NOMO-1 (cell line): ENCODE measurements around the gene ANKFN1.

Experiments
- DNase-seq, 2 experiments: peaks; one replicate each; lab custom pipeline; 2025; ENCODE audit not compliant: unreplicated experiment in 2 of 2; lab: John Stamatoyannopoulos, UW

ANKFN1 gene, protein sequence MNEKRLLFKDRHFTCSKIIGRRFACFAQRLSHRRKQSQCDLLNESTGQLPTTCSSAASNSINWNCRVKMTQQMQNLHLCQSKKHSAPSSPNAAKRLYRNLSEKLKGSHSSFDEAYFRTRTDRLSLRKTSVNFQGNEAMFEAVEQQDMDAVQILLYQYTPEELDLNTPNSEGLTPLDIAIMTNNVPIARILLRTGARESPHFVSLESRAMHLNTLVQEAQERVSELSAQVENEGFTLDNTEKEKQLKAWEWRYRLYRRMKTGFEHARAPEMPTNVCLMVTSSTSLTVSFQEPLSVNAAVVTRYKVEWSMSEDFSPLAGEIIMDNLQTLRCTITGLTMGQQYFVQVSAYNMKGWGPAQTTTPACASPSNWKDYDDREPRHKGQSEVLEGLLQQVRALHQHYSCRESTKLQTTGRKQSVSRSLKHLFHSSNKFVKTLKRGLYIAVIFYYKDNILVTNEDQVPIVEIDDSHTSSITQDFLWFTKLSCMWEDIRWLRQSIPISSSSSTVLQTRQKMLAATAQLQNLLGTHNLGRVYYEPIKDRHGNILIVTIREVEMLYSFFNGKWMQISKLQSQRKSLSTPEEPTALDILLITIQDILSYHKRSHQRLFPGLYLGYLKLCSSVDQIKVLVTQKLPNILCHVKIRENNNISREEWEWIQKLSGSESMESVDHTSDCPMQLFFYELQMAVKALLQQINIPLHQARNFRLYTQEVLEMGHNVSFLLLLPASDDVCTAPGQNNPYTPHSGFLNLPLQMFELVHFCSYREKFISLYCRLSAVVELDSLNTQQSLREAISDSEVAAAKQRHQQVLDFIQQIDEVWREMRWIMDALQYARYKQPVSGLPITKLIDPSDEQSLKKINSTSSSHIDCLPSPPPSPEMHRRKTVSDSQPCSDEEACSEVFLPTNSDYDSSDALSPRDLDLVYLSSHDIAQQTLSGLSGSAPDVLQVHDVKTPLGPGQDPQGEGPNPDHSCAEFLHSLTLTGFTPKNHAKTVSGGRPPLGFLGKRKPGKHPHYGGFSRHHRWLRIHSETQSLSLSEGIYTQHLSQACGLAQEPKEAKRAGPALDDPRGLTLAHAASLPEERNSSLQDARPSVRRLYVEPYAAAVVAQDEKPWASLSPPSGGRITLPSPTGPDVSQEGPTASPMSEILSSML

DNA sequence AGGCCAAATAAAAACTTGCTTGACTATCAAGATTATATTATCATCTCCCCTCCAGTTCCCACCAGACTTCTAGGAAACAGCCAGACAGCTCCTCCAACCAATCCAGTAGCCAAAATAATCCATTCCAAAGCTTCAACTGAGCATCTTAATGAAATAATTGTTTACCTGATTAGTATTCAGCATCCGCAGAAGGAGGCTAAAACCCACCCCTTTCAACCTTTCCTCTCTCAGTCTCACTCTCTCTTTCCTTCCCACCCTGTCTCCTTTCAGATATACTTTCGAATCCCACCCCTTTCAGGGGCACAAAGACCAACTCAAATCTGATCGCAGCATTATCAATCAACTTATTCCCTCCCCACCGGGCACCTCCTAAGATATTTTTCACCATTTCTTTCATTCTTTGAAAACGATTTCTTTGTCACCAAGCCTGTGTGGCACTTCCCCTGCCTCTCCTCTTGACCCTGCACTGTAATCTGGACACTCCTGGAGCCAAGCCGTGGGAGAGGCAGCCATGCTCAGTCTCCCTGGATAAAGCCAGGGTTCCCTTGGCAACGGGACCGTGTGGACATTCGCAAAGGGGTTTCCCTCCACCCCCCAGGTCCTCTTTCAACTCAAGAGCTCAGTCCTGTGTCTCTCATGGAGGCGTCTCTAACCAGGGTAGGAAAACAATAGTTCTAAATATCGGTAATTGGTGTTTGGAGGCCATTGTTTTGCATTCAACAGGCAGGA, at the start of gene ANKFN1:
ANKFN1 (plus strand) TSS at position 602 of the 729 bp plus-strand sequence. CDS start 59,193 bp downstream, outside the sequence.
- DNase-seq, result no peak

GRCh38 chr17:56108811-56109284, 44.4 kb upstream of the ANKFN1 start:
- no peak for DNase-seq

GRCh38 chr17:56109836-56110235, 43.4 kb upstream of the ANKFN1 start:
- DNase-seq, result no peak

DNA sequence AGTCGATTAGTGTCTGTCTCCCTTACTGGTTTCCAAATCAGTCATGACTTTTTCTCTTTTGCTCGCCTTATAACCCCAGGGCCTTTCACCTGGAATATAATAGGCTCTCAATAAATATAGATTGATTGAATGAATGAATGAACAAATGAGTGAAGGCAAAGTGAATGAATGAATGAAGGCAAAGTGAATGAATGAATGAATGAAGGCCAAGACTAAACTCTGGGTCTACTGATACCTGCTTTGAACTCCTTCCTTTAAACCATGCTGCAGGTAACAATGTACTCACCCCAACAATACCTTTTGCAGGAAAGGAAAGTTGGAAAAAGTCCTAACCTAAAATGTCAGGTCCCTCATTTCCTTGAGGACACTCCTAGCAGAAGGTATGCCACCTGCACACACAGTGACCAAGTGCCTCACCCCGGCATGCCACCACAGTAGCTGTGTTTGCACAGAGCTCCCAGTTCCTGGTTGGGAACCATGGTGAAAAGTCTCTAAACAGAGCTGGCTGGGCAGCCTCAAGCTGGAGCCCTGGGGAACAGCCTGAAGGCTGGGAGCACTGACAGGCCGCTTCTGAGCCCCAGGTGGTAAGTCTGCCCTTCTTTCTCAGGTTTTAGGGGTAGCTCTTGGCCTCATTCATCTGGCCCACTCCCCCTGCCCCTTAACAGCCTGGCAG, 42.7 kb upstream of the ANKFN1 start:
- DNase-seq, result no peak

- DNase-seq, result no peak
Measured at GRCh38 chr17:56111706-56112485, 41.4 kb upstream of the ANKFN1 start.

- DNase-seq, result no peak
Measured at GRCh38 chr17:56113486-56113885, 39.8 kb upstream of the ANKFN1 start.

DNA sequence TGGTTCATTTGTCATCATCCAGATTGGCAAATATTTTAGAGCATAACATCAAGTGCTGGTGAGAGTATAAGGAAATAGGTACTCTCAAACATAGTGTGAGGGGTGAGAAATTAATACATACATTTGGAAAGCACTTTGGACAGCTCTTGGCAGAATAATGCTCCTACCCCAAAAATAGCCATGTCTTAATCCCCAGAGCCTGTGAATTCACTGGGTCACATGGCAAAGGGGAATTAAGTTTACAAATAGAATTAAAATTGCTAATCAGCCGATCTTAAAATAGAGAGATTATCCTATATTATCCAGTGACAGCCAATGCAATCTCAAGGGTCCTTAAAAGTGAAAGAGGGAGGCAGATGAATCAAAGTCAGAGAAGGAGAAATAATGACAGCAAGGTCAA, 38.8 kb upstream of the ANKFN1 start:
- DNase-seq, result no peak

GRCh38 chr17:56119191-56119590, 34.1 kb upstream of the ANKFN1 start:
- no peak for DNase-seq

GRCh38 chr17:56119936-56120335, 33.3 kb upstream of the ANKFN1 start:
- DNase-seq, result no peak

- DNase-seq, result no peak
Measured at GRCh38 chr17:56121191-56122051, 31.9 kb upstream of the ANKFN1 start.

DNA sequence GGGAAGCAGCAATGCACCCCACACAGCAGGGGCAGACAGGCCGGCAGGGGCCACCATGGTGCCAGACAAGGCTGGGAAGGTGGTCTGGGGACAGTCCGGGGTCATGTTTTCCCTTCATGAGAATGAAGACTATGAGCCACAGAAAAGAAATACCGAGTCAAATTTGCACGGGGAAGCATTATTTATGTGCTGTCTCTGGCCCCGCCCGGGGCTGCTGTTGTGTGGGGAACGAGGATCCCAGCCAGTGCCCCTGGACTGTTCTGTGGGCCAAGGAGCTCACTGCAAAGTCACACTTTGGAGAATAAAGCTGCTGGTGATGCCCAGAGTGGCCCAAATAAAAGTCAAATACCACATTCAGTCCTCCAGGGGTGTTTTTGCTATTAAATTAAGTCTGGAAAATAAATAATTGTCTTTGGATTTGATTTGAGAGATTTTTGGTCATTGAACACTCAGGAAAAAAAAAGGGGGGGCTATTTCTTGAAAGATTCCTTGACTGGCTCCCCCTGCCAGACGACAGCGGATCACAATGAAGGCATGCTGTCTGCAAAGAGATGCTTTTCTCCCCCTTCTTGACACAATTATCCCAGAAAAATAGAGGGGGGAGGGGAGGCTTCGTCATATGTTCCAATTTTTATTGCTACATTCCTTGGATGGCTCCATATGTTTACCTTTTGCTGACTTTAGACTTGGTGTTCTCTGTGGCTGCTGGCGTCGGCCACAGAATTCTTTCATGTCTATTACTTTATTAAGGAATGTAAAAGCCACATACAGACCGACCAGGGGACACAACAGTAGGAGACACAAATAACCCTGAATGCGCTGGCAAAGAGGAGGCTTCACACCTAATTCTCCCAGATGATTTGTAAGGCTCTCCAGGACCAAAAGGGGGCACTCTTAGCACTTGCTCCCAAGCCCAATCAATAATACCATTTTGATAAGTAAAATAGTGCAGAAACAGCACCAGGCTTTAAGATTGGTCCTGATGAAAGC, 27.1 kb upstream of the ANKFN1 start:
- DNase-seq, result peak; percentile 22 to 47

- no peak for DNase-seq
Measured at GRCh38 chr17:56130026-56130425, 23.2 kb upstream of the ANKFN1 start.

- DNase-seq, result no peak
Measured at GRCh38 chr17:56130631-56131030, 22.6 kb upstream of the ANKFN1 start.

DNA sequence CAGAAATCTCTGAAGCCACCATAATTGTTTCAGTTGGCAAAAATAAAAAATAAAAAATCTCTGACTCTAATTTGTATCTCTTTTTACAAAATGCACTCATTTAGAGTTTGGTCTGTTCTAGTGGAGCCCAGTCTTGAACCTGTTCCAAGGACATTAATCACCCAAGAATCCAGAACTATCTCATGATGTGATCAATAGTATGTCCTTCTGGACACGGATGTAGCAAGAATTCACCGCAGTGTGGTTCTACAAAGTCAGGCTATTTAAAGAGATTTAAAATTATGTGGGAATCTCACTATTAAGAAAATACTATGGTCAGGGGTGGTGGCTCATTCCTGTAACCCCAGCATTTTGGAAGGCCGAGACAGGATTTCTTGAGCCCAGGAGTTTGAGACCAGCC, 21.8 kb upstream of the ANKFN1 start:
- DNase-seq, result no peak

DNA sequence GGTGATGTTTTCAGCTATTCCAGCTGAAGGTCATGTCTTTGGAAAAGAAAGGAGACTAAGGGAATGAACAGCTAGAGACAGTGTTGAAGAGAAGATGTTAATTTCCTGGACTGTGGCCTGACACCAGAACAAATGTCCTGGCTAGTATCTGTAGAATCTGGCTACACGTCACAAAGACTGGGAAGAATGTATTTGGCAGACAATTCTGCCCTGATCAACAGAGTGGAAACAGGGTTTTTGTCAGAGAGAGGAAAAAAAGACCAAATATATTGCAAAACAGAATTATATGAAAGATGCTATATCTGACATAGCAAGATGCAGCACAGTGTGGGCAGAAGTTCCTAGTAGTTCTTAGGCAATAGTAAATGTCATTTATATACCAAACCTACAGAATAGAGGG, 17.0 kb upstream of the ANKFN1 start:
- no peak for DNase-seq

DNA sequence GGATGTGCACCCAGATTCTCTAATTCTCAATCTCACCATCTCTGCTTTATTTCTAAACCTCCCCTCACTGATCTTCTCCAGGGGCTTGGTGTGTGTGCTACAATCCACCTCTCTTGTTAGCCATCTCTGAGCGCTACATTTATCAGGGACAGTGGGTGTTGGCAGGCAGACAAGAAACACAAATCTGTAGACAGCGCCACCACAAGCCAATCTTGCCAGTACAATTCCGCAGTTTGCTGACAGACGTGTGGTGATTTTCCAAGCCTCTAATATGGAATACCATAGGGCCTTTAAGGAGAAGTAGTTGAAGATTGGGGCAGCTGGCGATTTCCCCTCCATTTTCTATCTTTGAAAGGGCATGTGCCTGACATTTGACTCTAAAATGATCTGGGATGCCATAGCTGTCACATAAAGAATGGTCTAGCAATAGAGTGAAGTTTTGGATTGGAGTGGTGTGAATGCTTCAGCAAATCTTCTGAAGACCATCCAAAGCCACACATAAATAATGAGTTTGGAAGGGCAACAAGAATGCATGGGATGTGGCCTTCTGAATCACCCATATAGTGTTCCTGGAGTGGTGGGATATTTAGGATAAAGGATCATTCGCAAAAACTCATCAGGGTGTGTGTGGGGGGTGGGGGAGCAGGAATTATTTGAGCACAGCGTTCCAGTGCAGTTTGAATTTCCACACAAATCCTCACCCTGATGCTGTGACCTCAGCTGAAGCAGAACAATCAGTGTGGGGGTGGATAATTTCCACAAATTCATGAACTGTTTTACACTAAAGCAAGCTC, 12.0 kb upstream of the ANKFN1 start:
- DNase-seq, result no peak
